Peyer's patch (tissue), 4 donors: ENCODE results near the gene CCDC126. TPM values are rescaled to one million over a fixed set of nuclear protein-coding genes. Genes with fewer than 3 reads are reported as not detected.

Experiments
- DNase-seq, 3 donors: peaks; one replicate each; pipeline ENCODE4 v3.0.0-alpha.2; 2017 to 2019
- H3K27ac ChIP-seq, 4 donors: fragments of 200-600 bp; sonication (generic); one replicate each; pipeline ENCODE4 v1.5.1; 2016 to 2019
- H3K27me3 ChIP-seq, 2 donors: fragments of 200-600 bp; sonication (generic); one replicate each; pipeline ENCODE4 v1.5.1; 2019
- H3K36me3 ChIP-seq, 3 donors: fragments of 200-600 bp; sonication (generic); one replicate each; pipeline ENCODE4 v1.5.1; 2016 to 2019
- H3K4me1 ChIP-seq, 4 donors: fragments of 200-600 bp; sonication (generic); one replicate each; pipeline ENCODE4 v1.5.1; 2016 to 2019
- H3K4me3 ChIP-seq, 4 donors: fragments of 200-600 bp; sonication (generic); 1 replicate in 3 of 4; 2 replicates in 1 of 4; pipeline ENCODE4 v1.5.1; 2016 to 2019; ENCODE audit warnings: mild to moderate bottlenecking in 1 of 4
- H3K9me3 ChIP-seq, 4 donors: fragments of 200-600 bp; sonication (generic); one replicate each; pipeline ENCODE4 v1.5.1; 2016 to 2019; ENCODE audit warnings: mild to moderate bottlenecking in 1 of 4
- CTCF ChIP-seq, 6 experiments: fragments of 450-650 bp in 4 of 6; fragments of 200-600 bp in 2 of 6; sonication (generic) in 1 of 6; IDR thresholded peaks; one replicate each; pipeline ENCODE4 v1.5.1; 2017 to 2019; ENCODE audit warnings: antibody characterized with exemption in 6 of 6, mild to moderate bottlenecking in 3 of 6, moderate library complexity in 1 of 6
- POLR2A ChIP-seq, 2 donors: fragments of 450-650 bp; IDR thresholded peaks; one replicate each; pipeline ENCODE4 v1.5.1; 2017; ENCODE audit warnings: antibody characterized with exemption in 2 of 2, mild to moderate bottlenecking in 2 of 2, moderate library complexity in 2 of 2
- total RNA-seq, 4 donors: library from RNA; depleted of rRNA; stranded (reverse); fragments of >200 nt; gene quantifications; one replicate each; pipeline ENCODE4 v1.1.0, GENCODE V29; 2016

CCDC126 gene
- total RNA-seq, 4 donors from 2014 or later = 18.5 to 21.4 (median 20.0) TPM

- no peaks in the 10 kb centered on the region for H3K27me3 ChIP-seq
- H3K4me1 ChIP-seq = no peaks in the 10 kb centered on the region
- H3K4me3 ChIP-seq = no peak overlapping the region
- H3K9me3 ChIP-seq = peaks cover 0 to 7% (median 2%) of the 10 kb centered on the region in 4 donors
- no peaks in the 10 kb centered on the region for H3K36me3 ChIP-seq
- no peak overlapping the region for H3K27ac ChIP-seq
- TF ChIP-seq POLR2A (IDR thresholded peaks at IDR 0.05) (no peak), CTCF (IDR thresholded peaks at IDR 0.05) (no peak)
- DNase-seq = no peak
These were observed 61.7 kb downstream of the CCDC126 start for GRCh38 chr7:23658831-23659427.

DNA sequence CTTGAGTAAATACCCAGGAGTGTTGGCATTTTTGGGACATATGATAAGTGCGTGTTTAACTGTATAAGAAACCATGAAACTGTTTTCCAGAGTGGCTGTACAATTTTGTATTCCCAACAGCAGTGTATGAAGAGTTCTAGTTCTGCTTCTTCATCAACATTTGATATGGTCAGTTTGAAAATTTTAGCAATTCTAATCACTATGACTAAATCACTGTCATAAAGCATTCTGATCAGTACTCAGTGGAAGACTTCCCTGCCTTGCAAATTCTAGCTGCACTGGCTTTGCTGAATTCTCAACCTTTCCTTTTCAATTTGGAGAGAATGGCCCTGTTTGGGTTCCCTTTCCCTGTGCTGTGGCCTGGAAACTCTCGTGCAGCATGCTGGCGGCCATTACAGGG, 64.2 kb downstream of the CCDC126 start:
- Histone ChIP-seq H3K4me3 (no peak overlapping the region), H3K9me3 (no peaks in the 10 kb centered on the region), H3K36me3 (no peaks in the 10 kb centered on the region), H3K4me1 (no peaks in the 10 kb centered on the region), H3K27me3 (no peaks in the 10 kb centered on the region), H3K27ac (no peak overlapping the region)
- no peak for TF ChIP-seq POLR2A (IDR thresholded peaks at IDR 0.05)
- no peak for TF ChIP-seq CTCF (IDR thresholded peaks at IDR 0.05)
- no peak for DNase-seq

DNA sequence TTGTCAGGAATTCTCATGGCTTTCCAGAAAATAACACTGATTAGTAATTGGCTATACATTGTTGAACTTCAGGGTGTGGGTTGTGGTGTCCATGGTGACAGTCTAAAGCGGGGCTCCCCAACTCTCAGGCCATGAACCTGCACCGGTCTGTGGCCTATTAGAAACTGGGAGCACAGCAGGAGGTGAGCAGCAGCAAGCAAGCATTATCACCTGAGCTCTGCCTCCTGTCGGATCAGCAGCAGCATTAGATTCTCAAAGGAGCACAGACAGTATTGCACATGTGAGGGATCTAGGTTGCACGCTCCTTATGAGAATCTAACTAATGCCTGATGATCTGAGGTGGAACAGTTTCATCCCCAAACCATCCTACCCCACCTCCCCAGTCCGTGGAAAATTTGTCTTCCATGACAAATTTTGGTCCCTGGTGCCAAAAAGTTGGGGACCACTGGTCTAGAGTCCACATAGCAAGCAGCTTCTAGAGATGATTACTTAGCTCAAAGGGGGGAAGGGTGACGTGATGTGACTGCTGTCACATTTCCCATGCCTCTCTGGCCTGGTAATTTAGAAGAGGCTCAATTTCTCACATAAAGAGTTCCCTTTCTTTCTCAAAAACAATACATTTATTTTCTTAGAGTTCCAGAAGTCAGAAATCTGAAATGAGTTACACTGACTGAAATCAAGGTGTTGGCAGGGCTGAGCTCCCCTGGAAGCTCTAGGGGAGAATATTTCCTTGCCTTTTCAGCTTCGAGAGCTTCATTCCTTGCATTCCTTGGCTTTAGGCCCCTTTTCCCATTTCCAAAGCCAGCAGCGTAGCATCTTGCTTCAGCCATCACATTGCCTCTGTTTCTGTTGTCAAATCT, 65.2 kb downstream of the CCDC126 start:
- H3K4me1 ChIP-seq = no peaks in the 10 kb centered on the region
- H3K27ac ChIP-seq = no peak overlapping the region
- no peak overlapping the region for H3K4me3 ChIP-seq
- no peak for DNase-seq
- no peaks in the 10 kb centered on the region for H3K9me3 ChIP-seq
- H3K27me3 ChIP-seq = no peaks in the 10 kb centered on the region
- H3K36me3 ChIP-seq = no peaks in the 10 kb centered on the region
- TF ChIP-seq CTCF (IDR thresholded peaks at IDR 0.05) (no peak), POLR2A (IDR thresholded peaks at IDR 0.05) (no peak)

DNA sequence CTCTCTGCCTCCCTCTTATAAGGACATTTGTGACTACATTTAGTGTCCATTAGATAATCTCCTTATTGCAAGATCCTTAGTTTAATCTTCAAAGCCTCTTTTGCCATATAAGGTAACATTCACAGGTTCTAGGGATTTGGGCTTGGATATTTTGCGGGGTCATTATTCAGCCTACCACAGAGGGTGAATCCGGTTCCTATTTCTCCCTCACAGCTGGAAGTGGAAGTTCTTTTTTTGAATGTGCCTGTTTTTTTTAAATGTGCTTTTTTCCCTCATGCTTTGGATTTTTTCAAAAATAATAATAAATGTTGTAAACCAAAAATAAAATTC, 65.8 kb downstream of the CCDC126 start:
- TF ChIP-seq POLR2A (IDR thresholded peaks at IDR 0.05) (no peak), CTCF (IDR thresholded peaks at IDR 0.05) (no peak)
- H3K4me1 ChIP-seq = no peaks in the 10 kb centered on the region
- H3K36me3 ChIP-seq = no peaks in the 10 kb centered on the region
- no peaks in the 10 kb centered on the region for H3K27me3 ChIP-seq
- H3K4me3 ChIP-seq = no peak overlapping the region
- no peak overlapping the region for H3K27ac ChIP-seq
- DNase-seq = no peak
- H3K9me3 ChIP-seq = no peaks in the 10 kb centered on the region

GRCh38 chr7:23664122-23664521, 66.9 kb downstream of the CCDC126 start:
- H3K9me3 ChIP-seq = no peaks in the 10 kb centered on the region
- DNase-seq = no peak
- no peak overlapping the region for H3K4me3 ChIP-seq
- no peaks in the 10 kb centered on the region for H3K36me3 ChIP-seq
- no peaks in the 10 kb centered on the region for H3K27me3 ChIP-seq
- no peak overlapping the region for H3K27ac ChIP-seq
- TF ChIP-seq POLR2A (IDR thresholded peaks at IDR 0.05) = no peak
- no peak for TF ChIP-seq CTCF (IDR thresholded peaks at IDR 0.05)
- no peaks in the 10 kb centered on the region for H3K4me1 ChIP-seq
